ENCODE data around the gene DENND10.

GRCh38 chr10:119098576-119098975, 5.3 kb upstream of the DENND10 start:
- no peak for TF ChIP-seq YY1 (IDR thresholded peaks at IDR 0.05; ENCODE audit: low read depth)
- no peak for TF ChIP-seq TEAD4 (IDR thresholded peaks at IDR 0.05)
- TF ChIP-seq REST (IDR thresholded peaks at IDR 0.05; ENCODE audit: low read depth): no peak
- TF ChIP-seq EP300 (IDR thresholded peaks at IDR 0.05; ENCODE audit: borderline replicate concordance): no peak
- TF ChIP-seq, protein P1, sequence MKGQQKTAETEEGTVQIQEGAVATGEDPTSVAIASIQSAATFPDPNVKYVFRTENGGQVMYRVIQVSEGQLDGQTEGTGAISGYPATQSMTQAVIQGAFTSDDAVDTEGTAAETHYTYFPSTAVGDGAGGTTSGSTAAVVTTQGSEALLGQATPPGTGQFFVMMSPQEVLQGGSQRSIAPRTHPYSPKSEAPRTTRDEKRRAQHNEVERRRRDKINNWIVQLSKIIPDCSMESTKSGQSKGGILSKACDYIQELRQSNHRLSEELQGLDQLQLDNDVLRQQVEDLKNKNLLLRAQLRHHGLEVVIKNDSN (IDR thresholded peaks at IDR 0.05): no peak
- TF ChIP-seq, protein P2, sequence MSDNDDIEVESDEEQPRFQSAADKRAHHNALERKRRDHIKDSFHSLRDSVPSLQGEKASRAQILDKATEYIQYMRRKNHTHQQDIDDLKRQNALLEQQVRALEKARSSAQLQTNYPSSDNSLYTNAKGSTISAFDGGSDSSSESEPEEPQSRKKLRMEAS (IDR thresholded peaks at IDR 0.05): no peak
- no peak for TF ChIP-seq RAD21 (IDR thresholded peaks at IDR 0.05; ENCODE audit: low read depth)
- TF ChIP-seq TAF1 (IDR thresholded peaks at IDR 0.05; ENCODE audit: low read depth): no peak
- no peak for TF ChIP-seq CEBPB (IDR thresholded peaks at IDR 0.05)

Measured in Ishikawa (cell line).